NCI-H1092 treated with DMSO at 0.1 percent for 48 hours (cell line): ENCODE results near the gene CCL22.

Experiments used
- DNase-seq: peaks from one replicate; lab custom pipeline; 2025; lab: John Stamatoyannopoulos, UW

The CCL22 gene

DNA sequence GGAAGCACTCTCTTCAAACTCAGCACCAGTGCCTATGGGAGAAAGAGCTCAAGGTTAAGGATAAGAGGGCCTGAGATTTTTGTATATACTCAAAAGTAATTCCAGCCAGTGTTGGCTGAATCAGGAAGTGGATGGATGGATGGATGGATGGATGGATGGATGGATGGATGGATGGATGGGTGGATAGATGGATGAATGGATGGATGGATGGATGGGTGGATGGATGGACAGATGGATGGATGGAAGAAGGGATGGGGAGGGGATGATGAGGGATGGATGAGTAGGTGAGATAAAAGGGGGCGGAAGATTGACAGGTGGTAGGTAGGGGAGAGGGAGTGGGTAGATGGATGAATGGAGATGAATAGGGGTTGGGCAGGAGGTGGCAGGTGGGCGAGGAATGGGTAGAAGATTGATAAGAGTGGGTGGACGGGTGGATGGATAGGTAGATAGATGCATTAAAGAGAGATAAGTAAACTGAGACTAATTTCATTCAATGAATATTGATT is 17.8 kb downstream of the CCL22 start:
- DNase-seq = no peak

DNA sequence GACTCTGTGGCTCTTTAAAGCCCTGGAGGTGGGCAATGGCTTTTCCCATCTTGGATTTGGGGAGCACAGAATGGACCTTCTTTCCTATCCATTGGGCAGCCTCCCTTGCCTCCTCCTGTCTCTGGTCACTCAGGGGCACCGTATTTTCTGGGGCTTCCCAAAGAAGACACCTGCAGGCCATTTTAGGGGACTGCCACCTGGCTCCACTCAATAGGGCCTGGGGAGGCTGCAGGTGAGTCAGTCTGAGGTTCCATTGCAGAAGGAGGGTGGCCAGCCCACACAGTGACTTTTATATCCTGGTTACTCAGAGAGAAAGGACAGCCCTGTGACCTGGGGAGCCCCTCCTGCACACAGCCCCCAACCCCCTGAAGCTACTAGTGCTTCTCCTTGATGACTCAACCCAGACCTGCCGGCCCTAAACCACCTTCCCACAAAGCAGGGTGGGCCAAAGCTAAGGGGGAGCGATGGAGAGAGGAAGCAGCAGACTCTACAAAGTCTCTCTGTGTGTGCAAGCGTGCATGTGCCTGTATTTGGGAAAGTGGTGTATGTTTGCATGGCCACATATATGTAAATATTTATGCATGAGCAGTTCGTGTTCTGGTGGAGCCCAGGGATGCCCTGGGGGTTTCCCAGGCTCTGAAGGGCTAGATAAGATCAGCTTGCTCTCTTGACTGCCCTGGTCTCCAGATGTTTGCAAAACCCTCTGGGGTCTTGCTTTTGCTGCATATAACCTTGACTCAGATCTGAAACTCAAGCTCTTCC is 18.7 kb downstream of the CCL22 start:
- DNase-seq = no peak

DNA sequence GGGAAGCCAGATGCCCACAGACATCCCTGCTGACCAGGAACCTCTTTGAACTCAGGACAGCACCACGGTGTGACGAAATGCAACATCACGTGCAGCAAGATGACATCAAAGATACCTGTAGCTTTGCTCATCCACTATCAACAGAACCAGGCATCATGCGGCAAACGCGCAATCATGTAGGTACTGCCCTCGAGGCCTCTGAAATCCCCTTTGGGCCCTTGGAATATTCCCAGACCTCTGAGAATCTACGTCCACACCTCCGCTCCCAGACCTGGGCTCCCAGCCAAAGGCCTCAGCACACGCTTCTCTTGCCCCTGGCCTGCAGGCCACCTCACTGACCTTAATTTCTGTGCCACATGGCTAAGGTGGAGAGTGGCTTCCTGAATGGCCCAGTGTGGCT is 21.0 kb downstream of the CCL22 start:
- no peak for DNase-seq

DNA sequence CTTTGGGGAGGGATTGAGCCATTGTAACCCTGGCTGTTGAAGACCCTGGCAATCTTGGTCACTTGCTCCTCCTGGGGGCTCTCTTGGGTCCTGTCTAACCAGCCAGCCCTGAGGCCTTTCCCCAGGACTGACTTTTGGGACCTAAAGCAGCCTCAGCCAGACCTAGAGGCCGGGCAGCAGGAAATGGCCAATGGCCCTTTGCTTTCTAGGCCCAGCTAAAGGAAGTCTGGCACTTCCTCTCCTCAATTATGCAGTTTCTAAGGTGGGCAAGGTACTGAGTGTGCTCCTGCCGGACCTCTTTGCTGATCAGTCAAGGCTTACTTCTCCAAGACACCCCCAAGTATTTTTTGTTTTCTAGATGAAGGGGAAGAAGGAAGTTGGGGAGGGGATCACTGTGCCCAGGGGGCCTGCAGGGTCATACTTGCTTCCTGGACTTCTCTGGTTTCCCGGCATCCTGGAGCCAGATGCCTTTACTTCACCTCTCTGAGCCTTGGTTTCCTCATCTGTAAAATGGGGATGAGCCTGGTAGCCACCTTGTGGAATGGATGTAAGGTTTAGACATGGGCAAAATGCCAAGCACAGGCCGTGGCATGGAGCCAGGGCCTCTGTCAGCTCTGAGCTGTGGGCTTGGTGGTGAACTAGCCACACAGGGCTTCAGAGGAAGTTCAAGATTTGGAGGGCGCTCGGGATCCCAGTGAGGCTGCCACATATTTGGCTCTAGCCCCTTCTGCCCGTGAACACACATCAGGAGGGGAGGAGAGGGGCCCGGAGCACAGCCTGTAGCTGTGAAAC is 22.3 kb downstream of the CCL22 start:
- no peak for DNase-seq

DNA sequence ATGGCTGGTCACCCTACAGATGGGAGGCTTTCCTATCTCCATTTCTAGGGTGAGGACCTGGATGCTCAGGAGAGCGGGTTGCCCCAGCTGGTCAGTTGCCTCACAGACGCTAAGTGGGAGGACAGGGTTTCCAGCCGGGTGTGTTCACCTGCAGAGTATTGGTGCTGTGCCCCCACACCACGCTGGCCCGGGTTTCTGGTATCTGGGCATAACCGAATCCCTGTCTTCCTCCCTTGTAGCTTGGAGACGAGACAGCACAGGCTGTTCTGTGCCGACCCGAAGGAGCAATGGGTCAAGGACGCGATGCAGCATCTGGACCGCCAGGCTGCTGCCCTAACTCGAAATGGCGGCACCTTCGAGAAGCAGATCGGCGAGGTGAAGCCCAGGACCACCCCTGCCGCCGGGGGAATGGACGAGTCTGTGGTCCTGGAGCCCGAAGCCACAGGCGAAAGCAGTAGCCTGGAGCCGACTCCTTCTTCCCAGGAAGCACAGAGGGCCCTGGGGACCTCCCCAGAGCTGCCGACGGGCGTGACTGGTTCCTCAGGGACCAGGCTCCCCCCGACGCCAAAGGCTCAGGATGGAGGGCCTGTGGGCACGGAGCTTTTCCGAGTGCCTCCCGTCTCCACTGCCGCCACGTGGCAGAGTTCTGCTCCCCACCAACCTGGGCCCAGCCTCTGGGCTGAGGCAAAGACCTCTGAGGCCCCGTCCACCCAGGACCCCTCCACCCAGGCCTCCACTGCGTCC is 23.4 kb downstream of the CCL22 start:
- no peak for DNase-seq

DNA sequence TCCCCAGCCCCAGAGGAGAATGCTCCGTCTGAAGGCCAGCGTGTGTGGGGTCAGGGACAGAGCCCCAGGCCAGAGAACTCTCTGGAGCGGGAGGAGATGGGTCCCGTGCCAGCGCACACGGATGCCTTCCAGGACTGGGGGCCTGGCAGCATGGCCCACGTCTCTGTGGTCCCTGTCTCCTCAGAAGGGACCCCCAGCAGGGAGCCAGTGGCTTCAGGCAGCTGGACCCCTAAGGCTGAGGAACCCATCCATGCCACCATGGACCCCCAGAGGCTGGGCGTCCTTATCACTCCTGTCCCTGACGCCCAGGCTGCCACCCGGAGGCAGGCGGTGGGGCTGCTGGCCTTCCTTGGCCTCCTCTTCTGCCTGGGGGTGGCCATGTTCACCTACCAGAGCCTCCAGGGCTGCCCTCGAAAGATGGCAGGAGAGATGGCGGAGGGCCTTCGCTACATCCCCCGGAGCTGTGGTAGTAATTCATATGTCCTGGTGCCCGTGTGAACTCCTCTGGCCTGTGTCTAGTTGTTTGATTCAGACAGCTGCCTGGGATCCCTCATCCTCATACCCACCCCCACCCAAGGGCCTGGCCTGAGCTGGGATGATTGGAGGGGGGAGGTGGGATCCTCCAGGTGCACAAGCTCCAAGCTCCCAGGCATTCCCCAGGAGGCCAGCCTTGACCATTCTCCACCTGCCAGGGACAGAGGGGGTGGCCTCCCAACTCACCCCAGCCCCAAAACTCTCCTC is 24.1 kb downstream of the CCL22 start:
- no peak for DNase-seq

DNA sequence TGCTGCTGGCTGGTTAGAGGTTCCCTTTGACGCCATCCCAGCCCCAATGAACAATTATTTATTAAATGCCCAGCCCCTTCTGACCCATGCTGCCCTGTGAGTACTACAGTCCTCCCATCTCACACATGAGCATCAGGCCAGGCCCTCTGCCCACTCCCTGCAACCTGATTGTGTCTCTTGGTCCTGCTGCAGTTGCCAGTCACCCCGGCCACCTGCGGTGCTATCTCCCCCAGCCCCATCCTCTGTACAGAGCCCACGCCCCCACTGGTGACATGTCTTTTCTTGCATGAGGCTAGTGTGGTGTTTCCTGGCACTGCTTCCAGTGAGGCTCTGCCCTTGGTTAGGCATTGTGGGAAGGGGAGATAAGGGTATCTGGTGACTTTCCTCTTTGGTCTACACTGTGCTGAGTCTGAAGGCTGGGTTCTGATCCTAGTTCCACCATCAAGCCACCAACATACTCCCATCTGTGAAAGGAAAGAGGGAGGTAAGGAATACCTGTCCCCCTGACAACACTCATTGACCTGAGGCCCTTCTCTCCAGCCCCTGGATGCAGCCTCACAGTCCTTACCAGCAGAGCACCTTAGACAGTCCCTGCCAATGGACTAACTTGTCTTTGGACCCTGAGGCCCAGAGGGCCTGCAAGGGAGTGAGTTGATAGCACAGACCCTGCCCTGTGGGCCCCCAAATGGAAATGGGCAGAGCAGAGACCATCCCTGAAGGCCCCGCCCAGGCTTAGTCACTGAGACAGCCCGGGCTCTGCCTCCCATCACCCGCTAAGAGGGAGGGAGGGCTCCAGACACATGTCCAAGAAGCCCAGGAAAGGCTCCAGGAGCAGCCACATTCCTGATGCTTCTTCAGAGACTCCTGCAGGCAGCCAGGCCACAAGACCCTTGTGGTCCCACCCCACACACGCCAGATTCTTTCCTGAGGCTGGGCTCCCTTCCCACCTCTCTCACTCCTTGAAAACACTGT is 25.0 kb downstream of the CCL22 start:
- no peak for DNase-seq

DNA sequence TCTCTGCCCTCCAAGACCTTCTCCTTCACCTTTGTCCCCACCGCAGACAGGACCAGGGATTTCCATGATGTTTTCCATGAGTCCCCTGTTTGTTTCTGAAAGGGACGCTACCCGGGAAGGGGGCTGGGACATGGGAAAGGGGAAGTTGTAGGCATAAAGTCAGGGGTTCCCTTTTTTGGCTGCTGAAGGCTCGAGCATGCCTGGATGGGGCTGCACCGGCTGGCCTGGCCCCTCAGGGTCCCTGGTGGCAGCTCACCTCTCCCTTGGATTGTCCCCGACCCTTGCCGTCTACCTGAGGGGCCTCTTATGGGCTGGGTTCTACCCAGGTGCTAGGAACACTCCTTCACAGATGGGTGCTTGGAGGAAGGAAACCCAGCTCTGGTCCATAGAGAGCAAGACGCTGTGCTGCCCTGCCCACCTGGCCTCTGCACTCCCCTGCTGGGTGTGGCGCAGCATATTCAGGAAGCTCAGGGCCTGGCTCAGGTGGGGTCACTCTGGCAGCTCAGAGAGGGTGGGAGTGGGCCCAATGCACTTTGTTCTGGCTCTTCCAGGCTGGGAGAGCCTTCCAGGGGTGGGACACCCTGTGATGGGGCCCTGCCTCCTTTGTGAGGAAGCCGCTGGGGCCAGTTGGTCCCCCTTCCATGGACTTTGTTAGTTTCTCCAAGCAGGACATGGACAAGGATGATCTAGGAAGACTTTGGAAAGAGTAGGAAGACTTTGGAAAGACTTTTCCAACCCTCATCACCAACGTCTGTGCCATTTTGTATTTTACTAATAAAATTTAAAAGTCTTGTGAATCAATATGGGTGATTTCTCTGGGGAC is 25.9 kb downstream of the CCL22 start:
- no peak for DNase-seq

DNA sequence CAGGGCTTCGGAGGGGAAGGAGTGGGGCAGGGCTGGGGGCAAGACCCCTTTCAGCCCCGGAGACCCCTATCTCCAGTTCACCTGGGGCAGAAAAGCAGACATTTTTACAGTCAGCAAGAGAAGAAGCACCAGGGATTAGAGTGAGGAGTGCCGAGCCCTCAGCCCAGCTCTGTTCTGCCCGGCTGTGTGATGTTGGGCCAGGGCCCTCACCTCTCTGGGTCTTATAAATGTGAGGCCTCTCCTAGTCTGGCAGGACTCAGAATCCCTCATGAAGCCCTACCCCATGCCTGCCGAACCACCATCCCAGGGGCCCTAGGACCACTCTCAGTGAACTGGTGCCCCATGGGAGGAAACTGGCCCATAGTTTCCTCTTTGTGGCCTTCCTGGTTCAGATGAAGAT is 26.5 kb downstream of the CCL22 start:
- DNase-seq = no peak

DNA sequence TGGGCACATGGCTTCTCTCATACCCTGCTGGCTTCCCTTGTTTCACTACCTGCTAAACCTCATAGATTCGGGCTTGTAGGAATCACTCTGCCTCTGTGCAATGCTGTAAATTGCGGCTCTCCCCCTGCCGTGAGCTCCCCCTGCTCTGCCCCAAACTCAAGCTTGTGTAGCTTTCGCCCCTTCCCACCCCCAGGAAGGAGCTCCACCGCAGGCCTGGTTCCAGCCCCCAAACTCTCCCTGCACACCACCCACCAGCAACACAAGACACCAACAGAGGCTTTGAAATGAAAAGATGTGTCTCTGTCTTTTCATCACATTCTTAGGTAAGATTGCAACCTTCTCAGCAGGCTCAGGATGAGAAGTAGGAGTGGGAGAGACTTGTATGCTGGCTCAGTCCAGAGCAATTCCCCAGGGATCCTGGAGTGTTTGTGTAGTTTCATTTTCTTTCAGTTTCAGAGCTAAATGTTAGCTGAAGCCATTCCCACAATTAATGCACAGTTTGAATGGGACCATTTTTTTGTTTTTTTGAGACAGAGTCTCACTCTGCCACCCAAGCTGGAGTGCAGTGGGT is 27.9 kb downstream of the CCL22 start:
- no peak for DNase-seq

DNA sequence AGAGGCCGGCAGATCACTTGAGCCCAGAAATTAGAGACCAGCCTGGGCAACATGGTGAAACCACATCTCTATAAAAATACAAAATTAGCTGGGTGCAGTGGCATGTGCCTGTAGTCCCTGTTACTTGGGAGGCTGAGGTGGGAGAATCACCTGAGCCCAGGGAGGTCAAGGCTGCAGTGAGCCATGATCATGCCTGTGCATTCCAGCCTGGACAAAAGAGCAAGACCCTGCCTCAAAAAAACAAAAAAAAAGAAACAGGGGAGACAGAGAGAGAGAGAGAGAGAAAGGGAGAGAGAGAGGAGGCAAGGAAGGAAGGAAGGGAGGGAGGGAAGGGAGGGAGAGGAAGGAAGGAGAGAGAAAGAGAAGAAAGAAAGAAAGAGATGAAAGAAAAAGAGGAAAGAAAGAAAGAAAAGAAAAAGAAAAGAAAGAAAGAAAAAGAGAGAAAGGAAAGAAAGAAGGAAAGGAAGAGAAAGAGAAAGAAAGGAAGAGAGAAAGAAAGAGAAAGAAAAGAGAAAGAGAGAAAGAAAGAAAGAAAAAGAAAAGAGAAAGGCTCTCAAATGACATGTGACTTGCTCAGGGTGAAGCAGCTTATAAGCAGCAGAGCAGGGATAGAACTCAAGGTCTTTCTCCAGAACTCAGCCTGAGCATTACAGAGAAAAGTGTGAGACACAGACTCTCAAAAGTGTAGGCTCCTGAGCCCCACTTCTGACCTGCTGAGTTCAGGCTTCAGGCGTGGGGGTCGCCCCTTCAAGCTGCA is 29.2 kb downstream of the CCL22 start:
- no peak for DNase-seq

DNA sequence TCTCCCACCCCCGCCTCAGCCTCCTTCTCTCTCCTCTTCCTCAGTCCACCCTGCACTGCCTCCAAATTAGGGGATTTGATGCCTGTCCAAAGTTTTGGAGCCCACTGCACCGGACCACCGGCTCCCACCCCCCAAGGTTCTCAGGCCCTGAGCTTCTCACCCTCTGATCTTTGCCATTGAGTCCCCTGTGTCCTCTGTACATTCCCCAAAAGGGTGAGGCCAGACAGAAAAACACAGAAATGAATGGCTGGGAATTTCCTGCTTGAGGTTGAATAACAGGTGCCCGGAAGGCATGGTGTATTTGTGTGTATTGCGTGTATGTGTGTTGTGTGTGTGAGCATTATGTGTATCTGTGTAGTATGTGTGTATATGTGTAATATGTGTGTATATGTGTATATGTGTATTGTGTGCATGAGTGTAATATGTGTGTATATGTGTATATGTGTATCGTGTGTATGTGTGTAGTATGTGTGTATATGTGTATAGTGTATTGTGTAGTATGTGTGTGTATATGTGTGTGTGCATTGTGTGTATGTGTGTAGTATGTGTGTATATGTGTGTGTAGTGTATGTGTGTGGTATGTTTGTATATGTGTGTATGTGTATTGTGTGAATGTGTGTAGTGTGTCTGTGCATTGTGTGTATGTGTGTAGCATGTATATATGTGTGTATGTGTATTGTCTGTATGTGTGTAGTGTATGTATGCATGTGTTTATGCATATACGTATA is 29.9 kb downstream of the CCL22 start:
- no peak for DNase-seq

DNA sequence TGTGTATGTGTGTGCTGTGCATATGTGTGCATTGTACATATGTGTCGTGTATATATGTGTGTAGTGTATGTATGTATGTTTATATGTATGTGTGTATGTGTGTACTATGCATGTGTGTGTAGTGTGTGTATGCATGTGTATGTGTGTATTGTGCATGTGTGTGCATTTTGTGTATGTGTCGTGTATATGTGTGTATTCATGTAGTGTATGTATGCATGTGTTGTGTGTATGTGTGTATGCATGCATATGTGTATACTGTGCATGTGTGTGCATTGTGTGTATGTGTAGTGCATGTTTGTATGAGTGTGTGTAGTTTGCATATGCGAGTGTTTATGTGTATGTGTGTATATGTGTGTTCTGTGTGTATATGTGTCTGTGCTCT is 30.5 kb downstream of the CCL22 start:
- no peak for DNase-seq

DNA sequence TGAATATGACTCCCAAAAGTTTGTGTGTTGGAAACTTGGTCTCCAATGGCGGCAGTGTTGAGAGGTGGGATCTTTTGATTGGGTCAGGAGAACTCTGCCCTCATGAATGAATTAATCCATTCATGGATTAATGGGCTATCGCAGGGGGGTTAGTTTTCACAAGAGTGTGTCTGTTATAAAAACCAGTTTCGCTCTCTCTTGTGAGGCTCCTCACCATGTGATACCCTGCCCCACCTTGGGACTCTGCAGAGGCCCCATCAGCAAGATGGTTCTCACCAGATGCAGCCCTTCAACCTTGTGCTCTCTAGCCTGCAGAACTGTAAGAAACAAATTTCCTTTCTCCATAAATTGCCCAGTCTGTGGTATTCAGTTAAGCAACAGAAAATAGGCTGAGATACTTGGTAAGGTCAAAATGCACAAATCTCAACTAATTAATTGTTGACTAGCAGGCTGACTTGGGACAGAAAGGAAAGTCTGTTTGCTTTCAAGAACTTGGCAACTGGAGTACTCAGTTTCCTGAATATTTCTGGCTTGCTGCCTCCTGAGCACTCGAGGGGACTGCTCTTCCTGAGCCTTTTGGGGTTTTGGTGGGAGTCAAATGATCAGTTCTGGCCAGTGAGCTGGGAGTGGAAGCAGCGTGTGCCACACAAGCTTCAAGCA is 32.2 kb downstream of the CCL22 start:
- no peak for DNase-seq

DNA sequence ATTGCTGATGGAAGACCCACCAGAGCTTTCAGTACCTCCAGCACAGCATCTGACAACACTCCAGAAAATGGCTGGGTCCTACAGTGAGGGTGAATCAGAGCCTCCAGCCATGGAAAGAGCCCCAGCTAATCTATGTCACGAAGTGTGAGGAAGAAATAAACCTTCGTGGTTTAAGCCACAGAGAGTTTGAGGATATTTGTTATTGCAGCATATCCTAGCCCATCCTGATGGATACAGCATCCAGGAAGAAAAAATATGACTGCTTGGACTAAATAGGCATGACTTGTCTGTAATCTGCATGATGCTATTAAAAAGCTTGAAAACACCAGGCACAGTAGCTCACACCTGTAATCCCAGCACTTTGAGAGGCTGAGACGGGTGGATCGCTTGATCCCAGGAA is 32.7 kb downstream of the CCL22 start:
- DNase-seq = no peak

DNA sequence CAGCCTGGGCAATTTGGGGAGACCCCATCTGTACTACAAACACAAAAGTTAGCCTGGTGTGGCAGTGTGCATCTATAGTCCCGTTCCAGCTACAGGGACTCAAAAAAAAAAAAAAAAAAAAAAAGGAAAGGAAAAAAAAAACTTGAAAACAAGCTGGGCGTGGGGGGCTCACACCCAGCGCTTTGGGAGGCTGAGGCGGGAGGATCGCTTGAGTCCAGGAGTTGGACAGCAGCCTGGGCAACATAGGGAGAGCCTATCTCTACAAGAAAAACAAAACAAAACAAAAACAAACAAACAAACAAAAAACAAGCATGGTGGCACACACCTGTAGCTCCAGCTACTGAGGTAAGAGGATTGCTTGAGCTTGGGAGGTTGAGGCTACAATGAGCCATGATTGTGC is 33.1 kb downstream of the CCL22 start:
- no peak for DNase-seq

DNA sequence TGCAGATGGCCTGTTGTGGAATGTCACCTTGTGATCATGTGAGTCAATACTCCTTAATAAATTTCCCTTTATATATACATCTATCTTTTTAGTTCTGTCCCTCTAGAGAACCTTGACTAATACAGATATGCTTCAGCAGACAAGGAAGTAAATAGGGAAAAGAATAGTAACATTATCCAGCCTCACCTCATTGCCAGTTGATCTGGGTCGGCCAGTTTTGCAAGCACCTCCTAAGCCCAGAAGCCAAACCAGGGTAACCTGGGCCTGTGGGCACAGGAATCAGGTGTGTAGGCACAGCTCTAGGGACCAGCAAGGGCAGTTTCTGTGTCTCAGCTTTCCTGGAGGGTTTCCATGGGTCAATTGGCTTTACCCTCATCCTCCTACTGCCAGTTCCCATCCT is 34.1 kb downstream of the CCL22 start:
- DNase-seq = no peak

DNA sequence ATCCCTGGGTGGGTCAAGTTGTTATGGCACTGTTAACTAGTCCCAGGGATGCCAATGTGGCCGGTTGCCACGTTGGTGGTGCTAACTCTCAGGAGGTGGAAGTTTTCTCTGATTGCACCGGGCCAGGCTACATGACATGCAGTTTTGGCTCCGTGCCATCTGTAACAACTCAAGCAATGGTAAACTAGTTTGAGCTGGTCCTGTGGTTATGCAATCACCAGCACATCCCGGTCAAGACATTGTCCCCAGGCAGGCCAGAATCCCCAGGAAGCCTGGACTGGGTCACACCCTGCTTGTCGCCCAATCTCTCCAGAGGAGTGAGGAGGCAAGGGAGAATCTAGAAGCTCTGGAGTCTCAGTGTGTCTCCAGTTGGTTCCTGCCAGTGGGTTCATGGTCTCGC is 35.9 kb downstream of the CCL22 start:
- DNase-seq = no peak
